HG03280 (cell line): ENCODE data around the gene GALNT1.

ENCODE experiments used
- ATAC-seq: cut with Tn5 transposase; IDR thresholded peaks from one replicate; pipeline ENCODE4 v1.9.1; 2021; ENCODE audit warnings: mild to moderate bottlenecking, moderate library complexity; ENCODE audit not compliant: unreplicated experiment

GALNT1 gene

DNA sequence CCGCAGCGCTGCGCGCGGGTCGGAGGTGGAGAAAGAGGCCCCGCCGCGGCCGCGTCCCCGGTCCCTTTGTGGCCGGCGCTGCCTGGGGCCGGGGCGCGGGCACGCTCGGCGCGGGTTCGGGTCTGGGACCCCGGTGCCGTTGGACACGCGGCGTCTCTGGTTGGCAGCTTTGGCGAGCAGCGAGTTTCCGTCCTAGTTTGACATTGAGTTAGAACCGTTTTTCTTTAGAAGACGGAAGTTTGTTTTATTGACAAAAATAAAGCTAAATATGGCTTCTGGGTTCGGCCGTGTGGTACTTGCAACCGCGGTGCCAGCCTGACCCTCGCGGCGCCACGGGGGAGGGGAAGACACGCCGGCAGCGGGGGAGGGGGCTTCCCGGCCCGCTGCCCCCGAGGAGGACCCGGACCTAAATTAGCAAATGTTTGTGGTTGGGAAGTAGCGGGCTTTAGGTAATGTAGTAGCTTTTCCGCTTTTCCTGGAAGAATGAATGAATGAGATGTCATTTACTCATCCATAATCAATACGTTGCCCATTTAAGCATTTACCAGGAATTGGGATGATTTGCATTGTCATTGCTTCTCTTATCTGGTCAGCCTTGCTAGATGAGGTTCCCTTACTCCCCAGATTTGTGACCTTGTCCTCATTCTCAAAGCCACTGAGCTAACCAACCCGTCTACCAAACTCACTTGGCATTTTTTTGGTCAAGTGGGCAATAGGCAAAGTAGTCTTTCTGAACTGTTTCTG lies 530 bp downstream of the GALNT1 start:
- ATAC-seq = peak; percentile 24

DNA sequence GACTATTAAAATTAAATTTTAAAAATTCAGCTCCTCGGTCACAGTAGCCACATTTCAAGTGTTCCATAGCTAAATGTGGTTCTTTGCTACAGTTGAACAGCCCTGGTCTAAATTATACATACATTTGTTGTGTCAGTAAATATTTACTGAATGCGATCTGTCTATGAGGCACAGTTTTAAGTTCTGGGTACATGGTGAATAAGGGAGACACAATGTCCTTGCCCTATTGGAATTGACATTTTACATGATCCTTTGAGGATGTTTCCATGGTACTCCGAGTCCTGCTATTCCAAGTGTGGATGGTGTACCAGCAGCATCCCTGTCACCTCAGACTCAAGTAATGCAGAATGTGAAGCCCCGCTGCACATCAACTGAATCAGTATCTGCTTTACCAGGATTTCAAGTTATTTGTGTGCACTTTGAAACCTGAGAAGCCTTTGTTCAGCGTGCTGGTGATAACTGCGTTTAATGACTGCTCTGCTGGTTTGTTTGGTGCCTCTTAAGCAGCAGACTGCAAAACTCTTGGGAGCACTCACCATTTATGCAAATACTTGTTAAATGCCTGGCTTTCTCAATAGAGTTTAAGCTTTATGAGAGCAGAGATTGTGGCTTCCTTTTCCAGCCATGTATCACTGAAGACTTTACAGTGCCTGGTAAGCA lies 1.5 kb downstream of the GALNT1 start:
- ATAC-seq = no peak

DNA sequence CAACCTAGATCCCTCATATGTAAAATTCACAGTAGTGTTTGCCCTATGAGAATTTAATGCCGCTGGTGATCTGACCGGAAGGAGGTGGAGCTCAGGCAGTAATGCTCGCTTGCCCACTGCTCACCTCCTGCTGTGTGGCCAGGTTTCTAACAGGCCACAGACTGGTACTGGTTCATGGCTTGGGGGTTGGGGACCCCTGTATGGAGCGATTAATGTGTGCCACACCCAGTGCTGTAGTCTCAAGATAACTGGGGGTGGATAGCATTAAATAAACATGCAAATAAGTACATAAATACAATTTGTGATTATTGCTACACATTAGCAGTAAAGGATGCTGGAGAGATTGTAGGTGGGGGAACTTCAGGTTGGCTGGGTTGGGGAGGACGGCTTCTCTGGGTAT lies 3.2 kb downstream of the GALNT1 start:
- ATAC-seq = no peak

- no peak for ATAC-seq
These were observed 4.1 kb downstream of the GALNT1 start for GRCh38 chr18:35585608-35586007.

DNA sequence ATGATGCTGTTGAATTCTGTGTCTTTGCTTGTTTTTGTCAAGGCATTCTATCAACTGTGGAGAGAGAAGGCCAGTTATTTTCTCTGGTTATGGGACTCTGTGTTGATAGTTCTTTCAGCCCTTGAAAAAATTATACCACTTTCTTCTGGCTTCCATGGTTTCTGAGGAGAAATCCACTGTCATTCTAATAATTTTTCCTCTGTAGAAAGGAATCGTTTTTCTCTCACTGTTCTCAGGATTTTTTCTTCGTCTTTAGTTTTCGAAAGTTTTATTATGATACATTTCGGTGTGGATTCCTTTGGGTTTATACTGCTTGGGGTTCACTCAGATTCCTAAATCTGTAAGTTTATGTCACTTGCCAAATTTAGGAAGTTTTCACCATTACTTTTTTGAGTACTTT lies 6.6 kb downstream of the GALNT1 start:
- ATAC-seq = no peak

DNA sequence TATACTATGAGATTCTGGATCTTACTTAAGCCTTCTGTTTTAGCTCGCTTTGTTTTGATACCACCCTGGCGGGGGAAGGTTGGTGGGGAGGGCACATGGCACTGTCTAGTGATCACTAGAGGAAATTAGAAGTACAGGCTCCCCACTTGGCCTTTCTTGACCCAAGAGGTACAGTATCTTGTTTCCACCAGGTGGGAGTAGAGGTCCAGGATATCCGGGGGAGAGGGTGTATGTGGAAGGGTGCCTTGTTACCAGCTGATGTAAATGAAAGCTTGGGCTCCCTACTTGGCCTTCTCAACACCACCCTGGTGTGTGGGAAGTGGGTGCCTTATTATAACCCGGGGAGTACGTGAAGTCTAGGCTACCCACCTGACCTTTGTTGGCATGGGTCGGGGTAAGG lies 7.5 kb downstream of the GALNT1 start:
- peak; percentile 41 for ATAC-seq

GRCh38 chr18:35589546-35589945 lies 8.0 kb downstream of the GALNT1 start:
- ATAC-seq = no peak

GRCh38 chr18:35590935-35591334 lies 9.4 kb downstream of the GALNT1 start:
- ATAC-seq = no peak

DNA sequence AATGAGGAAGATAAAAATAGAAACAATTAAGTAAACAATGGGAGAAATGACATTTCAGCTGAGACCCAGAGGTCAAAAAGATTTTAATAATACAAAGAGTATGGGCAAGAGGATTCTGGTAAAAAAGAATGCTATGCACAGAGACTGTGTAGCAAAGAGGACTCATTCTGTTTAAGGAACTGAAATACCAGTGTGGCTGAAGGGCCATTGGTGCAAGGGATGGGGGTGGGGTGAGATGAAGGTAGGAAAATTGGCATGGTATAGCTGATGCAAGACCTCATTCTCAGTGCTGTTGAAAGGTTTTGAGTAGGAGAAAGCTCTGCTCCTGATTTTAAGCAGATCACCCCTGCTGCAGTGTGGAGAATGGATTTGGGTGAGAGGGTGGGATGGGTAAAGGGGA lies 10.8 kb downstream of the GALNT1 start:
- ATAC-seq = peak; percentile 99

- no peak for ATAC-seq
These were observed 12.3 kb downstream of the GALNT1 start for GRCh38 chr18:35593859-35594258.

GRCh38 chr18:35597758-35598157 lies 16.2 kb downstream of the GALNT1 start:
- no peak for ATAC-seq

- no peak for ATAC-seq
These were observed 20.8 kb downstream of the GALNT1 start for GRCh38 chr18:35602193-35602820.

DNA sequence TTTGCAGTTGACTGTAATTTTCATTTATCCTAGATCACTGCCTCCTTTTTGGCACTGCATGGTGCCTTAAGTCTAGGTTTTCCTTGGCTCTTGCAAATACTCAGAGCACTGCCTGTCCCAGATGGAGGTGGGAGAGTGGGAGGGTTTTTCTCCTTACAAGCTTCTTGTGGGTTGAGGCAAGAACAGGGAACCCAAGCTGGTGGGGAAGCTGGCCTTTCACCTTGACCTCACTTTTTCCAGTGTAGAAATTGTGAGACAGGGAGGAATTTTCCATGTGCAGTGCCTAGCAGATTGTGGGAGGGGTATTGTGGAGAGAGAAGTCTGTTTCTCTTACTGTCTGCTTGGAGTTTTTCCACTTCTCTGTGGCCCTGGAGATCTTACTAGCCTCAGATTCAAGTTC lies 21.5 kb downstream of the GALNT1 start:
- ATAC-seq = no peak

DNA sequence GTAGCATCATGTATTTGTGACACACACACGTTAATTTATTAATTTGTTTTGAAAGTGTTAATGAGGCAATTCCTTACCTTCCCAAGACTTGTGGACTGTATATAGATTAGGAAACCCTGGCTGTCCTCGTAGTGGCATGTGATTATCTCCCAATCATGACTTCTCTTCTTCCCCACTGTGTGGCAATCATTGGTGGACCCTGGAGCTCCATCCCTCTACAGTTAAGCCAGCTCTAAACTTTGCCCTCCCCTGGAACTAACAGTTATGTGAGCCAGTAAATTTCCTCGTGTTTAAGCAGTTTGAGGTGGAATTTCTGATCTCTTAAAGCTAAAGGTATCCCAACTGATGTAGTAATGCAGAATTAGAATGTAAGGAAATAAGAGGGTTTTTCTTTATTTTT lies 22.0 kb downstream of the GALNT1 start:
- ATAC-seq = no peak

GRCh38 chr18:35604369-35604768 lies 22.8 kb downstream of the GALNT1 start:
- no peak for ATAC-seq

- no peak for ATAC-seq
These were observed 24.3 kb downstream of the GALNT1 start for GRCh38 chr18:35605686-35606417.

GRCh38 chr18:35609236-35609635 lies 27.7 kb downstream of the GALNT1 start:
- ATAC-seq = no peak

DNA sequence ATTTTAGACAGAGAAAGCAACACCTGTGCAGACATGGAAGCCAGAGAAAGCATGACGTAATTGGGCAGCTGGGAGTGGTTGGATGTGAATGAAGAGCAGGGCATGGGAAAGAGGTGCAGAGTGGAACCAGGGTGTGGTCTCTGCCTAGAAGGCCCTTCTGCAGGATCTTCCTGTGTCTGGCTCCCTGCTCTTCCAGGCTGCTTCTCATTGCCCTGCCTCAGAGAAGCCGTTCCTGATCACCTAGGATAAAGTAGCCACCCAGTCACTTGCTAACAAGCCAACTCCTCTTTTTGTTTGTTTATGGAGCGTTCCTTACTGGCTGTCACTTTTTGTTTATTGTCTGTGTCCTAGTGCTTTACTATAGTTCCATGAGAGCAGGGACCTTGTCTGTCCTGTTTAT lies 28.5 kb downstream of the GALNT1 start:
- no peak for ATAC-seq

DNA sequence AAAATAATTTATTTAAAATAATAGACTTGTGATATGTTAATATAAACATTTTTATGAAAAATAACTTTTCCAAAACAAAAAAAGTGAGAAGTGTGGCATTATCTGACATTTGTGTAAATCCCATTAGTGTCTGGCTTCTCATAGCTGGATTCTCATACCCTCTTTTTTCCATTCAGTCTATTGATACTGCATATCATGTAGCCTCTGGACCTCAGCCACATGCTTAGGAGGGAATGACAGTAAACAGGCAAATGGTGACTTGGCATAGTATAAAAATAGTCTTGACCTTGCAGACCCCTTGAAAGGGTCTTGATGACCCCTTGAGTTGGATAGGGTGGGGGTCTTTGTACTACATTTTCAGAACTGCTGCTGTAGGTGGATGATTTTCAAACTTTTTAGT lies 29.2 kb downstream of the GALNT1 start:
- no peak for ATAC-seq

DNA sequence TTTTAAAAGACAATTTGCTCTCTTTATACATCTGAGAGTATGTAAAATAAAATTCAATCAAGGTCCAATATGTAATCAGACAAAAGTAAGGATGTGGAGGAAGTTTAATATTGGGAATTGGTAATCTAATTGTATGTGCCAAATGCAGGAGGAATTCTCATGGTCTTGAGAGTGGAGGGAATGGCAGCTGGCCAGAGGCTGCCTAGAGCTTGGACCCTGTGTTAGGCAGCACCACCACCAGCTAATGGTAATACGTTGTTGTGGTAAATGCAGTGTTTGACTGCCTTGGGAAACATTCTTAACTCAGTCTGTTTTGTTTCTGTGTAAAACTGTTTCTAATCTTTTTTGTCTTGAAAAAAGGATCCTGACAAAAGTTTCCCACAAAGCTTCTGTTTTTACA lies 30.0 kb downstream of the GALNT1 start:
- ATAC-seq = no peak

GRCh38 chr18:35616074-35616473 lies 34.5 kb downstream of the GALNT1 start:
- ATAC-seq = no peak
